Measurements from ENCODE around the gene ATP8B3. TPM values are rescaled to one million over a fixed set of nuclear protein-coding genes. Genes with fewer than 3 reads are reported as not detected.
A peak's percentile ranks its signal among the peaks of the same experiment; 100 is the strongest.

Gene ATP8B3
- total and polyA plus RNA-seq, 9 of the 15 experiments (the other 6 are each of a cell fraction or from before 2014, with no cell fraction given), result 1.2 to 12.3 (median 3.8) TPM

GRCh38 chr19:1809678-1810077, 2.4 kb downstream of the ATP8B3 start:
- Histone ChIP-seq H3K36me3 (ENCODE audit: control insufficient read depth, insufficient read depth, low read length) (peaks cover 4% of the 10 kb centered on the region; the same call in 1 of the 3 replicates), H3K9ac (ENCODE audit: insufficient read depth in 1 of 2, low read depth in 2 of 2, low read length in 2 of 2) (peak overlapping the region in 1 of 2 experiments; percentile 36; a peak in 1 of 4 replicates), H3K27me3 (ENCODE audit: control insufficient read depth in 2 of 2, insufficient read depth in 2 of 2, low read length in 2 of 2) (no peaks in the 10 kb centered on the region), H3K4me2 (ENCODE audit: insufficient read depth, low read length) (no peak overlapping the region), H2AFZ (ENCODE audit: low read depth, low read length) (no peak overlapping the region), H3K79me2 (ENCODE audit: control insufficient read depth, insufficient read depth, low read length) (peaks cover 5% of the 10 kb centered on the region; the same call in 1 of the 3 replicates), H3K9me1 (ENCODE audit: control insufficient read depth, insufficient read depth, low read length) (no peaks in the 10 kb centered on the region), H3K27ac (ENCODE audit: extremely low read depth, low read depth, low read length) (no peak overlapping the region), H3K9me3 (replicated peaks; ENCODE audit: control insufficient read depth, insufficient read depth, low read depth, low read length) (no peaks in the 10 kb centered on the region; the same call in 1 of the 2 replicates), H3K4me3 (no peak overlapping the region), H4K20me1 (replicated peaks; ENCODE audit: control insufficient read depth, insufficient read depth, low read length) (no peaks in the 10 kb centered on the region), H3K4me1 (replicated peaks in 1 of 2; ENCODE audit: control insufficient read depth in 2 of 2, insufficient read depth in 2 of 2, low read length in 2 of 2) (peaks cover 8 to 77% of the 10 kb centered on the region in 2 experiments; a peak in 3 of 5 replicates)
- no peak for DNase-seq (ENCODE audit: extremely low read depth in 1 of 4, low spot score in 3 of 4)
- WGBS (ENCODE audit: insufficient coverage, low coverage, missing lambda C conversion rate), result 93% methylated on average over 16 of the region's 18 CpGs
- no TSS peak for BruUV-seq (replicated peaks)
- intact Hi-C loops (cut with micrococcal nuclease), result no loop called here
- no peak for ATAC-seq
- no peak for FAIRE-seq
- ChIA-PET CTCF (ENCODE audit: low intra/inter-chr PET ratio) (no interaction called here), POLR2A (interaction anchor here (0.7 kb wide), 1 partner anchor 27 kb away, joined by 4 read pairs; no protein-coding TSS in a partner anchor)
- TF ChIP-seq ATF7 (IDR thresholded peaks at IDR 0.05), result no peak
- no peak for TF ChIP-seq ZNF695 (CRISPR knock-in tag; IDR thresholded peaks at IDR 0.05)
- TF ChIP-seq, protein P1, sequence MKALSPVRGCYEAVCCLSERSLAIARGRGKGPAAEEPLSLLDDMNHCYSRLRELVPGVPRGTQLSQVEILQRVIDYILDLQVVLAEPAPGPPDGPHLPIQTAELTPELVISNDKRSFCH (CRISPR knock-in tag; IDR thresholded peaks at IDR 0.05), result no peak
- TF ChIP-seq, protein P1 (tag; IDR thresholded peaks at IDR 0.05), result no peak
- TF ChIP-seq MECOM (CRISPR knock-in tag; IDR thresholded peaks at IDR 0.05), result no peak
- no peak for TF ChIP-seq RBBP5 (IDR thresholded peaks at IDR 0.05; ENCODE audit: borderline replicate concordance, insufficient read depth, low read length, poor library complexity, severe bottlenecking)
- TF ChIP-seq ESRRA (IDR thresholded peaks at IDR 0.05; ENCODE audit: borderline replicate concordance, low read depth), result no peak
- no peak for TF ChIP-seq SLC30A9 (CRISPR knock-in tag; IDR thresholded peaks at IDR 0.05)
- no peak for TF ChIP-seq JUND (IDR thresholded peaks at IDR 0.05; ENCODE audit: borderline replicate concordance, low read depth, low read length)
- no peak for TF ChIP-seq JUND (tag; IDR thresholded peaks at IDR 0.05; ENCODE audit: borderline replicate concordance, low read depth, low read length)
- TF ChIP-seq, protein P2, sequence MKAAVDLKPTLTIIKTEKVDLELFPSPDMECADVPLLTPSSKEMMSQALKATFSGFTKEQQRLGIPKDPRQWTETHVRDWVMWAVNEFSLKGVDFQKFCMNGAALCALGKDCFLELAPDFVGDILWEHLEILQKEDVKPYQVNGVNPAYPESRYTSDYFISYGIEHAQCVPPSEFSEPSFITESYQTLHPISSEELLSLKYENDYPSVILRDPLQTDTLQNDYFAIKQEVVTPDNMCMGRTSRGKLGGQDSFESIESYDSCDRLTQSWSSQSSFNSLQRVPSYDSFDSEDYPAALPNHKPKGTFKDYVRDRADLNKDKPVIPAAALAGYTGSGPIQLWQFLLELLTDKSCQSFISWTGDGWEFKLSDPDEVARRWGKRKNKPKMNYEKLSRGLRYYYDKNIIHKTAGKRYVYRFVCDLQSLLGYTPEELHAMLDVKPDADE (conservative IDR thresholded peaks at IDR 0.05; ENCODE audit: control insufficient read depth, low read depth, low read length), result no peak
- TF ChIP-seq, protein P3, sequence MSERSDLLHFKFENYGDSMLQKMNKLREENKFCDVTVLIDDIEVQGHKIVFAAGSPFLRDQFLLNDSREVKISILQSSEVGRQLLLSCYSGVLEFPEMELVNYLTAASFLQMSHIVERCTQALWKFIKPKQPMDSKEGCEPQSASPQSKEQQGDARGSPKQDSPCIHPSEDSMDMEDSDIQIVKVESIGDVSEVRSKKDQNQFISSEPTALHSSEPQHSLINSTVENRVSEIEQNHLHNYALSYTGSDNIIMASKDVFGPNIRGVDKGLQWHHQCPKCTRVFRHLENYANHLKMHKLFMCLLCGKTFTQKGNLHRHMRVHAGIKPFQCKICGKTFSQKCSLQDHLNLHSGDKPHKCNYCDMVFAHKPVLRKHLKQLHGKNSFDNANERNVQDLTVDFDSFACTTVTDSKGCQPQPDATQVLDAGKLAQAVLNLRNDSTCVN (CRISPR knock-in tag; IDR thresholded peaks at IDR 0.05), result no peak
- TF ChIP-seq ZNF316 (IDR thresholded peaks at IDR 0.05), result no peak
- no peak for TF ChIP-seq KDM1A (IDR thresholded peaks at IDR 0.05)
- no peak for TF ChIP-seq CREB1 (IDR thresholded peaks at IDR 0.05)
- TF ChIP-seq CREB1 (CRISPR knock-in tag; IDR thresholded peaks at IDR 0.05), result no peak
- no peak for TF ChIP-seq FOXA1 (IDR thresholded peaks at IDR 0.05; ENCODE audit: borderline replicate concordance)
- TF ChIP-seq PYGO2 (tag; IDR thresholded peaks at IDR 0.05), result no peak
- no peak for TF ChIP-seq SAFB (IDR thresholded peaks at IDR 0.05; ENCODE audit: borderline replicate concordance, low read depth, low read length)
- no peak for TF ChIP-seq NFYB (IDR thresholded peaks at IDR 0.05; ENCODE audit: extremely low read depth, insufficient read length)
- TF ChIP-seq MEF2A (IDR thresholded peaks at IDR 0.05; ENCODE audit: control insufficient read depth, low read depth, low read length), result no peak
- in situ Hi-C loops (cut with MboI), result no loop called here
